SK-N-SH treated with all-trans-retinoic acid at 6 μM for 48 hours (cell line): ENCODE results near the gene PUM2.

Source experiments
- ATAC-seq: fragments of 200-7000 bp; cut with Tn5 transposase; 3 replicates; pipeline ENCODE4 v1.9.1; 2020; ENCODE audit warnings: mild to moderate bottlenecking, moderate library complexity
- BACH2 ChIP-seq: fragments of 250-450 bp; sonication (Bioruptor Pico); IDR thresholded peaks from 2 replicates; pipeline ENCODE4 v1.9.0; 2021; ENCODE audit warnings: mild to moderate bottlenecking, borderline replicate concordance
- GLIS3 ChIP-seq: fragments of 250-450 bp; sonication (Bioruptor Pico); IDR thresholded peaks from 2 replicates; pipeline ENCODE4 v1.5.0; 2020; ENCODE audit warnings: mild to moderate bottlenecking, moderate library complexity
- ISL1 ChIP-seq: fragments of 250-450 bp; sonication (Bioruptor Pico); IDR thresholded peaks from 2 replicates; pipeline ENCODE4 v2.1.2; 2022; ENCODE audit warnings: mild to moderate bottlenecking, moderate library complexity
- OSR1 ChIP-seq: fragments of 250-450 bp; sonication (Bioruptor Pico); IDR thresholded peaks from 2 replicates; pipeline ENCODE4 v1.8.0; 2022; ENCODE audit warnings: moderate library complexity, mild to moderate bottlenecking, inconsistent platforms
- PPARA ChIP-seq: fragments of 250-450 bp; sonication (Bioruptor Pico); IDR thresholded peaks from 2 replicates; pipeline ENCODE4 v1.5.0; 2020; ENCODE audit warnings: mild to moderate bottlenecking, borderline replicate concordance
- RARB ChIP-seq: fragments of 250-450 bp; sonication (Bioruptor Pico); IDR thresholded peaks from 2 replicates; pipeline ENCODE4 v1.8.0; 2021; ENCODE audit warnings: mild to moderate bottlenecking, moderate library complexity
- TCF4 ChIP-seq: fragments of 250-450 bp; sonication (Bioruptor Pico); IDR thresholded peaks from 2 replicates; pipeline ENCODE4 v1.8.0; 2021; ENCODE audit warnings: mild to moderate bottlenecking, moderate library complexity, borderline replicate concordance
- TOX ChIP-seq: fragments of 250-450 bp; sonication (Bioruptor Pico); IDR thresholded peaks from 2 replicates; pipeline ENCODE4 v1.8.0; 2021; ENCODE audit warnings: mild to moderate bottlenecking, moderate library complexity, borderline replicate concordance
- ZFP3 ChIP-seq: fragments of 250-450 bp; sonication (Bioruptor Pico); IDR thresholded peaks from 2 replicates; pipeline ENCODE4 v1.5.0; 2020; ENCODE audit warnings: mild to moderate bottlenecking, moderate library complexity
- ZFP30 ChIP-seq: fragments of 450-650 bp; formaldehyde crosslinking; IDR thresholded peaks from 2 replicates; pipeline ENCODE4 v1.5.0; 2022; ENCODE audit warnings: mild to moderate bottlenecking, moderate library complexity
- ZNF565 ChIP-seq: fragments of 450-650 bp; formaldehyde crosslinking; conservative IDR thresholded peaks from 2 replicates; pipeline ENCODE4 v1.5.0; 2020; ENCODE audit warnings: low read depth, mild to moderate bottlenecking, moderate library complexity
- ZNF8 ChIP-seq: fragments of 450-650 bp; formaldehyde crosslinking; IDR thresholded peaks from 2 replicates; pipeline ENCODE4 v1.5.0; 2020; ENCODE audit warnings: mild to moderate bottlenecking, moderate library complexity
- TF ChIP-seq, protein P1 (sequence below): fragments of 250-450 bp; sonication (Bioruptor Pico); IDR thresholded peaks from 2 replicates; pipeline ENCODE4 v1.5.0; 2020; ENCODE audit warnings: mild to moderate bottlenecking, moderate library complexity
- TF ChIP-seq, protein P2 (sequence below): fragments of 250-450 bp; sonication (Bioruptor Pico); IDR thresholded peaks from 2 replicates; pipeline ENCODE4 v1.5.1; 2020; ENCODE audit warnings: low read depth, mild to moderate bottlenecking, moderate library complexity
- TF ChIP-seq, protein P3 (sequence below): fragments of 250-450 bp; sonication (Bioruptor Pico); IDR thresholded peaks from 2 replicates; pipeline ENCODE4 v1.8.0; 2021; ENCODE audit warnings: low read depth, mild to moderate bottlenecking, moderate library complexity, borderline replicate concordance
- TF ChIP-seq, protein P4 (sequence below): fragments of 250-450 bp; sonication (Bioruptor Pico); IDR thresholded peaks from 2 replicates; pipeline ENCODE4 v1.8.0; 2020; ENCODE audit warnings: mild to moderate bottlenecking, moderate library complexity, borderline replicate concordance

The PUM2 gene

DNA sequence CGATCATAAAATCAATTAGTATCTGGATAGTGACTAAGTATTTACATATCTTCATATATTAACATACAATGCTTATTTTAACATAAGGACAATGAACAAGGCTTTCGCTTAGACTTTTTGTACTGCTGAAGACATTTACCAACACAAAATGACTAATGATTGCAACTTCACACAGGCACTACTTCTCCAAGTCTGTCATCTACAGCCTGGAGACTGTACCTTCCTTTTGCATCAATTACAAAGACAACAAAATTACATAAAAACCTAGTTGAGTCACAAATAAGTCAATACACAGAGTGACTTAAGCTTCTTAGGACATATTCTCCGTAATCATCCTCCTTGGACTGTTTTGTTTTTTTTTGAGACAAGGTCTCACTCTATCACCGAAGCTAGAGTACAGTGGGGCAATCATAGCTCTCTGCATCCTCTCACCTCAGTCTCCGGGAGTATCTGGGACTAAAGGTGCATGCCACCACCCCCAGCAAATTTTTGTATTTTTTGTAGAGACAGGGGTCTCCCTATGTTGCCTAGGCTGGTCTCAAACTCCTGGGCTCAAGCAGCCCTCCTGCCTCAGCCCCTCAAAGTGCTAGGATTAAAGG lies 15.9 kb downstream of the PUM2 start:
- TF ChIP-seq ZNF565 (CRISPR knock-in tag): no peak
- TF ChIP-seq RARB (CRISPR knock-in tag): no peak
- no peak for ATAC-seq

DNA sequence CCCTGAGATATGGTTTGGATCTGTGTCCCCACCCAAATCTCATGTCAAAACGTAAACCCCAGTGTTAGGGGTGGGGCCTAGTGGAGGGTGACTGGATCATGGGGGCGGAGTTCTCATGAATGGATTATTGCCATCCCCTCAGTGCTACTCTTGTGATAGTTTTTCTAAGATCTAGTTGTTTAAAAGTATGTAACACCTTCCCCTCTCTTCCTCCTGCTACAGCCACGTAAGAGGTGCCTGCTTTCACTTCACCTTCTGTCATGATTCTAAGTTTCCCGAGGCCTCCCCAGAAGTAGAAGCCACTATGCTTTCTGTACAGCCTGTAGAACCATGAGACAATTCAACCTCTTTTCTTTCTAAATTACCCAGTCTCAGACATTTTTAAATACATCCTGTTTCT lies 16.9 kb downstream of the PUM2 start:
- ATAC-seq: no peak
- TF ChIP-seq ZFP30 (CRISPR knock-in tag): no peak
- TF ChIP-seq, all 23 proteins: peak for 0

DNA sequence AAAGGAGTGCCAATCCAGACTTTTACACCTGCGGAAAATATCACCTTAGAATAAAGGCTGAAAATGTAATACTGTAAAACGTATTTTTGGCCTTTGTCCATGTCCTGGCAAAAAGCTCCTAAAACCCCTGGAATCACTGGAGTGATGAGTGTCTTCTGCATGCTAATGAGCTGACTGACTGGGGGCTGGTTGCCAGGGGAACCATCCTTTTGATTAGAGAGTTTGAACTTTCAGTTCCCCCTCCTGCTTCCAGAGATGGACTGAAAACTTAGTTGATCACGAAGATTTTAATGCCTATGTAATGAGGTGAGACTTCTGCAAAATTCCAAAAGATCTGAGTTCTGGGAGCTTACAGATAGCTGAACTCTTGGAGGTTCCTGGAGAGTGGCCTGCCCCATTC lies 20.5 kb downstream of the PUM2 start:
- ATAC-seq: no peak
- TF ChIP-seq, protein P1, sequence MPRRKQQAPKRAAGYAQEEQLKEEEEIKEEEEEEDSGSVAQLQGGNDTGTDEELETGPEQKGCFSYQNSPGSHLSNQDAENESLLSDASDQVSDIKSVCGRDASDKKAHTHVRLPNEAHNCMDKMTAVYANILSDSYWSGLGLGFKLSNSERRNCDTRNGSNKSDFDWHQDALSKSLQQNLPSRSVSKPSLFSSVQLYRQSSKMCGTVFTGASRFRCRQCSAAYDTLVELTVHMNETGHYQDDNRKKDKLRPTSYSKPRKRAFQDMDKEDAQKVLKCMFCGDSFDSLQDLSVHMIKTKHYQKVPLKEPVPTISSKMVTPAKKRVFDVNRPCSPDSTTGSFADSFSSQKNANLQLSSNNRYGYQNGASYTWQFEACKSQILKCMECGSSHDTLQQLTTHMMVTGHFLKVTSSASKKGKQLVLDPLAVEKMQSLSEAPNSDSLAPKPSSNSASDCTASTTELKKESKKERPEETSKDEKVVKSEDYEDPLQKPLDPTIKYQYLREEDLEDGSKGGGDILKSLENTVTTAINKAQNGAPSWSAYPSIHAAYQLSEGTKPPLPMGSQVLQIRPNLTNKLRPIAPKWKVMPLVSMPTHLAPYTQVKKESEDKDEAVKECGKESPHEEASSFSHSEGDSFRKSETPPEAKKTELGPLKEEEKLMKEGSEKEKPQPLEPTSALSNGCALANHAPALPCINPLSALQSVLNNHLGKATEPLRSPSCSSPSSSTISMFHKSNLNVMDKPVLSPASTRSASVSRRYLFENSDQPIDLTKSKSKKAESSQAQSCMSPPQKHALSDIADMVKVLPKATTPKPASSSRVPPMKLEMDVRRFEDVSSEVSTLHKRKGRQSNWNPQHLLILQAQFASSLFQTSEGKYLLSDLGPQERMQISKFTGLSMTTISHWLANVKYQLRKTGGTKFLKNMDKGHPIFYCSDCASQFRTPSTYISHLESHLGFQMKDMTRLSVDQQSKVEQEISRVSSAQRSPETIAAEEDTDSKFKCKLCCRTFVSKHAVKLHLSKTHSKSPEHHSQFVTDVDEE (CRISPR knock-in tag): no peak
- TF ChIP-seq, protein P2, sequence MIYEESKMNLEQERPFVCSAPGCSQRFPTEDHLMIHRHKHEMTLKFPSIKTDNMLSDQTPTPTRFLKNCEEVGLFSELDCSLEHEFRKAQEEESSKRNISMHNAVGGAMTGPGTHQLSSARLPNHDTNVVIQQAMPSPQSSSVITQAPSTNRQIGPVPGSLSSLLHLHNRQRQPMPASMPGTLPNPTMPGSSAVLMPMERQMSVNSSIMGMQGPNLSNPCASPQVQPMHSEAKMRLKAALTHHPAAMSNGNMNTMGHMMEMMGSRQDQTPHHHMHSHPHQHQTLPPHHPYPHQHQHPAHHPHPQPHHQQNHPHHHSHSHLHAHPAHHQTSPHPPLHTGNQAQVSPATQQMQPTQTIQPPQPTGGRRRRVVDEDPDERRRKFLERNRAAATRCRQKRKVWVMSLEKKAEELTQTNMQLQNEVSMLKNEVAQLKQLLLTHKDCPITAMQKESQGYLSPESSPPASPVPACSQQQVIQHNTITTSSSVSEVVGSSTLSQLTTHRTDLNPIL: no peak
- TF ChIP-seq RARB (CRISPR knock-in tag) (no peak), BACH2 (no peak), PPARA (CRISPR knock-in tag) (no peak), TCF4 (no peak)
- TF ChIP-seq, all 23 proteins: peak for 0

DNA sequence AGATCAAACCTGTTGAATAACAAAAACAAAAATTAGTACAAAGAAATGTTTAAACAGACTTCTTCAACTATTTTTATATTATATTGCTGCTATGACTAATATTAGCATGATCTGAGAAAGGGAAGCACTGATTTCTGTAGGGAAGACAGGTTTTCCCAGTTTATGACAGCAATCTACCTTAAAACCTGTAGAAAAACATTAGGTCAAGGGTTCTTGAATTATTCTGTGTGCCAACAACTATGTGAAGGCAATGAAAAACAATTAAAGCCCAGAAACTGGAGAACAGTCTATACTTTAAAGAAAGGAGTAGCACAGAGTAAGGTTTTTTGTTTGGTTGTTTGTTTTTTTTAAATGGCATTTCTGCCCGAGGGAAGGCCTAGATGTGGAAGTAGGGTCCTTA lies 23.3 kb downstream of the PUM2 start:
- TF ChIP-seq ZFP30 (CRISPR knock-in tag): no peak
- TF ChIP-seq ZNF8 (CRISPR knock-in tag): no peak
- no peak for TF ChIP-seq PPARA (CRISPR knock-in tag)
- no peak for TF ChIP-seq RARB (CRISPR knock-in tag)
- no peak for TF ChIP-seq ISL1 (CRISPR knock-in tag)
- no peak for TF ChIP-seq GLIS3 (CRISPR knock-in tag)
- no peak for TF ChIP-seq ZNF565 (CRISPR knock-in tag)
- ATAC-seq: no peak

DNA sequence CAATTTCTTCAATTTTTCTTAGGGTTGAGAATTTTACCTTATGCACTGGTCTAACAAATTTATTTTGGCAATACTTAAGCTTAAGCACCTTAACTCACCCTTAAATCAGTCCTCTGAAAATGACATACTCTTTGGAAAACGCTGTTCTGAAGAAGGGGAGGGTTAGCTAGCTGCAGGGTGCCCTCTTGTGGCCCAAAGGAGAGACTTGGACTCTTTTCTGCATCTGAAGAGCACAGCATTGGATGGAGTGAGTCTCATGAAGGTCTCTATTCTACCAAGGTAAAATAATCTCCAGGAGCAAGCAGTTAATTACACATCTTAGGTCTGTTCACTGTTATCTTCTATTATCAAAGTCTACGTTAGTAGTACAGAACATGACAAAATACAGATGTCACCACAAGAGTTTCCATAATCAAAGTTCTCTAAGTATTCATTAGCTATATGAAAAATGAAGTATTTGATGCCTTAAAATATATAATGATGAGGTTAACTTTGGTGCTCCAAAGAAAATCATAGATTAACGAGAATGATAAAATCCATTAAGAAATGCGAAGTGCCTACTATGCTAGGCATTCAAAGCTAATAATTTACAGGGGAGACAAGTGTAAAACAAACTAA lies 24.4 kb downstream of the PUM2 start:
- peak; percentile 97 for ATAC-seq
- no peak for TF ChIP-seq ZNF565 (CRISPR knock-in tag)
- TF ChIP-seq TOX: no peak
- no peak for TF ChIP-seq TCF4
- TF ChIP-seq, protein P3, sequence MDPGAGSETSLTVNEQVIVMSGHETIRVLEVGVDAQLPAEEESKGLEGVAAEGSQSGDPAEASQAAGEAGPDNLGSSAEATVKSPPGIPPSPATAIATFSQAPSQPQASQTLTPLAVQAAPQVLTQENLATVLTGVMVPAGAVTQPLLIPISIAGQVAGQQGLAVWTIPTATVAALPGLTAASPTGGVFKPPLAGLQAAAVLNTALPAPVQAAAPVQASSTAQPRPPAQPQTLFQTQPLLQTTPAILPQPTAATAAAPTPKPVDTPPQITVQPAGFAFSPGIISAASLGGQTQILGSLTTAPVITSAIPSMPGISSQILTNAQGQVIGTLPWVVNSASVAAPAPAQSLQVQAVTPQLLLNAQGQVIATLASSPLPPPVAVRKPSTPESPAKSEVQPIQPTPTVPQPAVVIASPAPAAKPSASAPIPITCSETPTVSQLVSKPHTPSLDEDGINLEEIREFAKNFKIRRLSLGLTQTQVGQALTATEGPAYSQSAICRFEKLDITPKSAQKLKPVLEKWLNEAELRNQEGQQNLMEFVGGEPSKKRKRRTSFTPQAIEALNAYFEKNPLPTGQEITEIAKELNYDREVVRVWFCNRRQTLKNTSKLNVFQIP (CRISPR knock-in tag): no peak
- TF ChIP-seq, protein P4, sequence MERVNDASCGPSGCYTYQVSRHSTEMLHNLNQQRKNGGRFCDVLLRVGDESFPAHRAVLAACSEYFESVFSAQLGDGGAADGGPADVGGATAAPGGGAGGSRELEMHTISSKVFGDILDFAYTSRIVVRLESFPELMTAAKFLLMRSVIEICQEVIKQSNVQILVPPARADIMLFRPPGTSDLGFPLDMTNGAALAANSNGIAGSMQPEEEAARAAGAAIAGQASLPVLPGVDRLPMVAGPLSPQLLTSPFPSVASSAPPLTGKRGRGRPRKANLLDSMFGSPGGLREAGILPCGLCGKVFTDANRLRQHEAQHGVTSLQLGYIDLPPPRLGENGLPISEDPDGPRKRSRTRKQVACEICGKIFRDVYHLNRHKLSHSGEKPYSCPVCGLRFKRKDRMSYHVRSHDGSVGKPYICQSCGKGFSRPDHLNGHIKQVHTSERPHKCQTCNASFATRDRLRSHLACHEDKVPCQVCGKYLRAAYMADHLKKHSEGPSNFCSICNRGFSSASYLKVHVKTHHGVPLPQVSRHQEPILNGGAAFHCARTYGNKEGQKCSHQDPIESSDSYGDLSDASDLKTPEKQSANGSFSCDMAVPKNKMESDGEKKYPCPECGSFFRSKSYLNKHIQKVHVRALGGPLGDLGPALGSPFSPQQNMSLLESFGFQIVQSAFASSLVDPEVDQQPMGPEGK (CRISPR knock-in tag): no peak
- TF ChIP-seq ZFP3: no peak
- no peak for TF ChIP-seq OSR1 (CRISPR knock-in tag)
- no peak for TF ChIP-seq ISL1 (CRISPR knock-in tag)
